Right atrium auricular region (tissue), 2 donors: Measurements from ENCODE around the gene PNISR. TPM values are rescaled to one million over a fixed set of nuclear protein-coding genes. Genes with fewer than 3 reads are reported as not detected.

Experiments
- DNase-seq: peaks from one replicate; pipeline ENCODE4 v3.0.0-alpha.2; 2019; ENCODE audit warnings: low spot score
- H3K27ac ChIP-seq, 2 donors: fragments of 200-600 bp; sonication (generic); 1 replicate in 1 of 2; 2 replicates in 1 of 2; pipeline ENCODE4 v1.5.1; 2016 to 2019
- H3K27me3 ChIP-seq, 2 donors: fragments of 200-600 bp; sonication (generic); one replicate each; pipeline versions ENCODE4 v1.5.1 to v1.6.0; 2017 to 2019
- H3K36me3 ChIP-seq: fragments of 200-600 bp; sonication (generic); one replicate; pipeline ENCODE4 v1.5.1; 2016
- H3K4me1 ChIP-seq, 2 donors: fragments of 200-600 bp; sonication (generic); one replicate each; pipeline versions ENCODE4 v1.5.1 to v1.6.0; 2017 to 2019
- H3K4me3 ChIP-seq, 2 donors: fragments of 200-600 bp; sonication (generic); 1 replicate in 1 of 2; 2 replicates in 1 of 2; pipeline ENCODE4 v1.5.1; 2017 to 2019; ENCODE audit warnings: mild to moderate bottlenecking in 1 of 2, moderate library complexity in 1 of 2
- H3K9me3 ChIP-seq, 2 donors: fragments of 200-600 bp; sonication (generic); one replicate each; pipeline ENCODE4 v1.5.1; 2019
- CTCF ChIP-seq, 2 donors: fragments of 200-600 bp; sonication (generic); IDR thresholded peaks; one replicate each; pipeline ENCODE4 v1.5.1; 2019; ENCODE audit warnings: antibody characterized with exemption in 2 of 2
- total RNA-seq, 2 donors: library from RNA; depleted of rRNA; stranded (reverse); fragments of >200 nt; gene quantifications; one replicate each; pipeline ENCODE4 v1.1.0, GENCODE V29; 2016

The PNISR gene
- total RNA-seq, 2 donors from 2014 or later: 25.0 to 47.8 TPM

- Histone ChIP-seq H3K4me1 (no peaks in the 10 kb centered on the region), H3K27ac (no peak overlapping the region), H3K9me3 (peaks cover 0 to 1% of the 10 kb centered on the region in 2 donors), H3K27me3 (no peaks in the 10 kb centered on the region), H3K36me3 (no peaks in the 10 kb centered on the region), H3K4me3 (no peak overlapping the region)
- no peak for DNase-seq
- no peak for TF ChIP-seq CTCF (IDR thresholded peaks at IDR 0.05)
These were observed 33.2 kb upstream of the PNISR start for GRCh38 chr6:99458319-99458718.

GRCh38 chr6:99446076-99446475 is 21.0 kb upstream of the PNISR start:
- no peak for DNase-seq
- H3K4me3 ChIP-seq: no peak overlapping the region
- H3K27ac ChIP-seq: no peak overlapping the region
- no peak for TF ChIP-seq CTCF (IDR thresholded peaks at IDR 0.05)
- no peaks in the 10 kb centered on the region for H3K4me1 ChIP-seq
- H3K36me3 ChIP-seq: peaks cover 8% of the 10 kb centered on the region
- no peaks in the 10 kb centered on the region for H3K9me3 ChIP-seq
- H3K27me3 ChIP-seq: no peaks in the 10 kb centered on the region

- peaks cover 10% of the 10 kb centered on the region for H3K36me3 ChIP-seq
- H3K4me3 ChIP-seq: no peak overlapping the region
- peak; percentile 70 to 79 for TF ChIP-seq CTCF (IDR thresholded peaks at IDR 0.05)
- no peaks in the 10 kb centered on the region for H3K9me3 ChIP-seq
- H3K4me1 ChIP-seq: no peaks in the 10 kb centered on the region
- H3K27me3 ChIP-seq: no peaks in the 10 kb centered on the region
- no peak for DNase-seq
- H3K27ac ChIP-seq: no peak overlapping the region
These were observed 9.8 kb upstream of the PNISR start for GRCh38 chr6:99434702-99435530.

GRCh38 chr6:99432877-99433276 is 7.8 kb upstream of the PNISR start:
- Histone ChIP-seq H3K36me3 (peaks cover 10% of the 10 kb centered on the region), H3K27ac (no peak overlapping the region), H3K9me3 (no peaks in the 10 kb centered on the region), H3K27me3 (no peaks in the 10 kb centered on the region), H3K4me1 (no peaks in the 10 kb centered on the region), H3K4me3 (no peak overlapping the region)
- no peak for TF ChIP-seq CTCF (IDR thresholded peaks at IDR 0.05)
- no peak for DNase-seq

GRCh38 chr6:99431901-99432300 is 6.8 kb upstream of the PNISR start:
- no peak for DNase-seq
- peaks cover 10% of the 10 kb centered on the region for H3K36me3 ChIP-seq
- H3K9me3 ChIP-seq: no peaks in the 10 kb centered on the region
- H3K27me3 ChIP-seq: no peaks in the 10 kb centered on the region
- TF ChIP-seq CTCF (IDR thresholded peaks at IDR 0.05): no peak
- H3K4me1 ChIP-seq: peaks cover 0 to 9% of the 10 kb centered on the region in 2 donors
- H3K27ac ChIP-seq: no peak overlapping the region
- H3K4me3 ChIP-seq: no peak overlapping the region

- no peak overlapping the region for H3K4me3 ChIP-seq
- H3K27ac ChIP-seq: no peak overlapping the region
- H3K27me3 ChIP-seq: no peaks in the 10 kb centered on the region
- DNase-seq: no peak
- H3K4me1 ChIP-seq: peaks cover 0 to 33% of the 10 kb centered on the region in 2 donors
- H3K36me3 ChIP-seq: peaks cover 10% of the 10 kb centered on the region
- TF ChIP-seq CTCF (IDR thresholded peaks at IDR 0.05): no peak
- H3K9me3 ChIP-seq: no peaks in the 10 kb centered on the region
These were observed 2.9 kb upstream of the PNISR start for GRCh38 chr6:99427988-99428387.
